Stimulated activated CD4-positive, alpha-beta T cell treated with anti-CD3 and anti-CD28 coated beads, Interleukin-4, amount 100 ng/mL, for 24 hours (primary cell): ENCODE data around the gene XKR7.

Experiments used
- DNase-seq: peaks from one replicate; pipeline ENCODE4 v3.0.0-alpha.2; 2020

Gene XKR7

DNA sequence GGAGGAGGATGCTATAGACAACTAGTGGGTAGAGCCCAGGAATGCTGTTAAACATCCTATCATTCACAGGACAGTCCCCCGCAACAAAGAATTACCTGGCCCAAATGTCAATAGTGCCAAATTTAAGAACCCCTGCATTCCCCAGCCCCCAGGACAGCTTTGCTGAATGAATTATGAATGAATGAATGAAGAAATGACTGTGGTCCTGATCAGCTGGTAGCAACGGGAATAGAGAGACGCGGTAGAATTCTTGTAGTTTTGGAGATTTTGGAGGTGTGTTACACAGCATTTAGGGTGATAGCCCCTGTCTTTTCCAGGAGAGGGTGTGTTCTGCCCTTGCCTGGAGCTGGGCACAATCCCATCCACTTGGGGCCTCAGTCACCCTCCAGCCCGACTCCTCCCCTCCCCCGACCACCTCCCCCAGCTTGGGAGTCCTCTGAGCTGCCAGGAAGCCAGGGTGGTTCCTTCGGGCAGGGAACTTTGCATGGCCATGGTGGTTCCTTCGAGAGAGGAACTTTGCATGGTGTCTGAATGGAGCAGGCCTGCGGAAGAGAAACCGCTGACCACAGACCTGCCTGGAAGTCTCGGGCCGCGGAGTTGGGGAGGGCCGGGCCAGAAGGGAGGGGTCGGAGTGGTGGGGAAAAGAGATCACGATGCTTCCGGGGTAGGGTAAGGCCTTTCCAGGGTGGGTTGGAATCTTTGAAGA is 83.1 kb downstream of the XKR7 start:
- DNase-seq: no peak

DNA sequence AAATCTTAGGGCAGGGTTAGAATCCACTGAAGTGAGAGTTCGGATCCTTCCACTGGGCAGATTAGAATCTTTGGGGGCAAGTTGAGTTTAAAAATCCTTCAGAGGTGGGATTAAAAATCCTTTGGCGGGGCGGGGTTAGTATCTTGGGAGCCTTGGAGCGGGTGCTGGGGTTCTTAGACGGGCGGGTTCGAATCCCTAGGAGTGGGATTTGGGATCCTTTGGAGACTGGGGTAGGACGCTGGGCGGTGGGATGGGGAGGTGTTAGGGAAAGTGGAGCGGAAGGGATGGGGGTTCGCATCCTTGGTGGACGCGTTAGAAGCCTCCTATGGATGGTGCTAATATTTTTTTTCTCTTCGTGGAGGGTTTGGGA is 83.8 kb downstream of the XKR7 start:
- no peak for DNase-seq

DNA sequence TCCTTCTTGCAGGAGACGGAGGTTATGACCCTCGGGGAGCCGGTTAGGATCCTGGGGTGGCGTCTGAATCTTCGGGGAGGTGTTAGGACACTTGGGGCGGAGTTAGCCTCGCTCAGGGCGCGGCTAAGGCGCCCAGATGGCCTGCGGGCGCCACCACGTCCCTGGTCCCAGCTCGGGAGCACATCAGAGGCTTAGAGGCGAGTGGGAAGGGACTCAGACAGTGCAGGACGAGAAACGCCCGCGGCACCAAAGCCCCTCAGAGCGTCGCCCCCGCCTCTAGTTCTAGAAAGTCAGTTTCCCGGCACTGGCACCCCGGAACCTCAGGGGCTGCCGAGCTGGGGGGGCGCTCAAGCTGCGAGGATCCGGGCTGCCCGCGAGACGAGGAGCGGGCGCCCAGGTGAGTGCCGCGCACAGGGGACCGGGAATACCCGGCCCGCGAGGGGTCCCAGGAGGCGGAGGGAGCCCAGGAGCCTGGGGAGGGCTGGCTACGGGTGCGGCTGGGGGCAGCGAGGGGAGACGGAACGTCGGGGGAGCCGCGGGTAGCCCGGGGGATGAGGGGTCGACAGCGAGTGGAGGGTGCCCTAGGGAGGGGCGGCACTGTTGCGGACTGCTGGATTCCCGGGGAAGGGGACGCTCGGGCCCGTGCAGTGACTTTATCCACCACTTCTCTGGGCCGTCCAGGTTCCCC is 84.3 kb downstream of the XKR7 start, which contains the start of gene HCK:
TSS of gene HCK (plus strand) at position 153 of the 688 bp plus-strand sequence.
- DNase-seq: no peak

DNA sequence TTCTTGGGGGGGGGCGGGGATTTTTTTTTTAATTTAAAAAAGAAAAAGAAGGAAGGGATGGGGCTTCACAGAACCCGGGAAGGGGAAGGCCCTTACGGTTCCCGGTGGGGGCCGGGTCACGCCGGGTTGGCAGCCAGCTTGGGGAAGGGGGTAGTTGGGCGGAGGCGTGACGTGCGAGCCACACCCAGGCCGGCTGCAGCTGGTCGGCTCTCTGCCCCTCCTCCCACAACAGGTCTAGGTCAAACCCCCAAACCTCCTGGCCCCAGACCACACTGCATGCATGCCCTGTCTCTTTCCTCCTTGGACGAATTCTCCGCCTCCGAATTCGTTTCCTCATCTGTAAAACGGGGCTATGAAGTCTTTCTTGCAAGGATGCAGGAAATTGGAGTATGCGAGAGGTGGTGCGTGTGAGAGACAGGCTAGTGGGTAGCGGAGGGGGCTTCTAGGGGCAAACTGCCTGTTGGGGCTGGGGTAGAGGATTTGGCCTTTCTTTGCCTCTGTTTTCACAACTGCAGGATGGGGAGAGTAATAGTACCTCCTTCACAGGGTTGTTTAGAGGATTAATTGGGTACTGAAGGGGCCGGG is 84.9 kb downstream of the XKR7 start:
- DNase-seq: no peak
